ENCODE data around the gene REXO4. TPM values are rescaled to one million over a fixed set of nuclear protein-coding genes. Genes with fewer than 3 reads are reported as not detected.

Gene REXO4
- total and polyA plus RNA-seq, 2 of the 8 experiments (the other 6 are each of a cell fraction or from before 2014, with no cell fraction given): 19.1 to 38.3 TPM

- TF ChIP-seq RNF2 (IDR thresholded peaks at IDR 0.05; ENCODE audit: borderline replicate concordance, low read depth, low read length, missing control alignments, poor library complexity, severe bottlenecking) (no peak), SRF (IDR thresholded peaks at IDR 0.05; ENCODE audit: low read depth, low read length) (no peak), SIRT6 (IDR thresholded peaks at IDR 0.05; ENCODE audit: low read length) (no peak), SP2 (IDR thresholded peaks at IDR 0.05; ENCODE audit: low read length) (no peak), KDM5A (IDR thresholded peaks at IDR 0.05; ENCODE audit: low read length) (no peak), PHF8 (conservative IDR thresholded peaks at IDR 0.05; ENCODE audit: low read depth, low read length) (no peak), ASH2L (IDR thresholded peaks at IDR 0.05; ENCODE audit: low read length) (no peak), MAFK (IDR thresholded peaks at IDR 0.05; ENCODE audit: low read depth, low read length) (no peak)
- H3K56ac ChIP-seq (replicated peaks; ENCODE audit: insufficient read length, low read depth, low read length): no peak overlapping the region
- H3K9ac ChIP-seq (replicated peaks in 1 of 4; ENCODE audit: extremely low read depth in 1 of 4, low read depth in 3 of 4, low read length in 3 of 4): no peak overlapping the region
- peak overlapping the region; percentile 9; the same call in 1 of the 2 replicates for H2BK5ac ChIP-seq (ENCODE audit: low read depth, low read length)
- WGBS, 2 experiments (ENCODE audit: extremely low coverage in 1 of 2, insufficient coverage in 1 of 2, insufficient read length in 1 of 2, insufficient replicate concordance in 2 of 2, low coverage in 1 of 2, low lambda C conversion rate in 2 of 2, missing lambda C conversion rate in 1 of 2): 87% methylated on average over 13 of the region's 13 CpGs; no CpG with 5 or more reads in 1 of the 2 experiments
- H3K27me3 ChIP-seq (replicated peaks in 1 of 4; ENCODE audit: control insufficient read depth in 3 of 4, extremely low read depth in 1 of 4, insufficient read depth in 3 of 4, low read length in 3 of 4): no peaks in the 10 kb centered on the region; a peak in 2 of 7 replicates
- ChIA-PET CTCF (ENCODE audit: partially characterized antibody) (interaction anchor here (0.9 to 6.9 kb wide), 14 partner anchors 9 to 269 kb away, joined by 3 to 64 read pairs (median 4); partner anchors contain the start of gene SLC2A6), POLR2A (ENCODE audit: partially characterized antibody) (no interaction called here)
- H3K4me1 ChIP-seq (replicated peaks in 1 of 4; ENCODE audit: control insufficient read depth in 3 of 4, insufficient read depth in 4 of 4, low read length in 3 of 4): peaks cover 2 to 13% (median 11%) of the 10 kb centered on the region in 4 experiments
- FAIRE-seq (no peak), DNase-seq (ENCODE audit: low read depth in 1 of 2, low spot score in 2 of 2) (no peak)
- peaks cover 0 to 2% of the 10 kb centered on the region in 2 experiments for H4K20me1 ChIP-seq (replicated peaks in 1 of 2; ENCODE audit: control insufficient read depth in 1 of 2, insufficient read depth in 2 of 2, low read length in 2 of 2)
- H3K23ac ChIP-seq (ENCODE audit: insufficient read length): no peak overlapping the region
- H3K79me2 ChIP-seq (ENCODE audit: control insufficient read depth in 1 of 2, insufficient read depth in 2 of 2, low read length in 2 of 2): peaks cover 0 to 9% of the 10 kb centered on the region in 2 experiments; a peak in 2 of 4 replicates
- no peaks in the 10 kb centered on the region for H3K9me3 ChIP-seq (ENCODE audit: insufficient read depth in 2 of 2, low read depth in 1 of 2, low read length in 1 of 2)
- H3K18ac ChIP-seq (ENCODE audit: extremely low read depth, low read length): no peak overlapping the region
- H3K36me3 ChIP-seq (ENCODE audit: control insufficient read depth in 2 of 4, insufficient read depth in 4 of 4, low read length in 3 of 4): no peaks in the 10 kb centered on the region
- H3K4ac ChIP-seq (replicated peaks; ENCODE audit: insufficient read length, low read depth, low read length): no peak overlapping the region
- H3K4me2 ChIP-seq (ENCODE audit: insufficient read depth in 1 of 2, low read depth in 2 of 2, low read length in 2 of 2): no peak overlapping the region
- H2BK15ac ChIP-seq (ENCODE audit: low read length): no peak overlapping the region
- H3K79me1 ChIP-seq (ENCODE audit: low read depth, low read length): peaks cover 7% of the 10 kb centered on the region; the same call in 1 of the 2 replicates
- no peak overlapping the region for H2BK120ac ChIP-seq (replicated peaks; ENCODE audit: low read depth, low read length)
- no peak overlapping the region for H4K91ac ChIP-seq (replicated peaks; ENCODE audit: insufficient read length, low read length)
- H4K8ac ChIP-seq (ENCODE audit: extremely low read depth, insufficient read depth, low read length): no peak overlapping the region
- H2BK20ac ChIP-seq (ENCODE audit: low read length): 0 out of 2 replicates have a peak overlapping the region, but pooled peaks have one; percentile 61
- no peak overlapping the region for H2AFZ ChIP-seq (ENCODE audit: low read length)
- H3K4me3 ChIP-seq (ENCODE audit: extremely low read depth in 1 of 4, insufficient read depth in 2 of 4, low read depth in 3 of 4, low read length in 4 of 4): no peak overlapping the region
- H4K5ac ChIP-seq (ENCODE audit: insufficient read length, low read depth, low read length): no peak overlapping the region
- peaks cover 7% of the 10 kb centered on the region; the same call in 1 of the 2 replicates for H3K23me2 ChIP-seq (ENCODE audit: low read depth, low read length)
- peak overlapping the region; percentile 80; the same call in 1 of the 2 replicates for H2BK12ac ChIP-seq (ENCODE audit: low read depth, low read length)
- H2AK5ac ChIP-seq (ENCODE audit: low read depth, low read length): peak overlapping the region; percentile 65; the same call in 1 of the 2 replicates
- H3K14ac ChIP-seq (ENCODE audit: insufficient read length): no peak overlapping the region
- no peak overlapping the region; the same call in 1 of the 2 replicates for H3K27ac ChIP-seq (ENCODE audit: low read depth, low read length)
Measured at GRCh38 chr9:133457233-133457632, 39.4 kb upstream of the REXO4 start.

All from H1 (cell line).